Gastrocnemius medialis (tissue), 4 donors: ENCODE results near the gene CENPX. TPM values are rescaled to one million over a fixed set of nuclear protein-coding genes. Genes with fewer than 3 reads are reported as not detected.

Source experiments
- ATAC-seq, 2 donors: fragments of 150-250 bp; one replicate each; pipeline ENCODE4 v1.9.1; 2016
- DNase-seq, 2 donors: peaks; one replicate each; pipeline ENCODE4 v3.0.0-alpha.2; 2019
- H3K27ac ChIP-seq, 4 donors: fragments of 200-600 bp; sonication (generic); 1 replicate in 1 of 4; 2 replicates in 3 of 4; pipeline ENCODE4 v1.5.1; 2016 to 2018; ENCODE audit warnings: mild to moderate bottlenecking in 2 of 4, moderate library complexity in 1 of 4
- H3K27me3 ChIP-seq, 3 donors: fragments of 200-600 bp; sonication (generic) in 2 of 3; 1 replicate in 1 of 3; 2 replicates in 2 of 3; pipeline versions ENCODE4 v1.5.1 to v1.6.0; 2016 to 2019; ENCODE audit warnings: mild to moderate bottlenecking in 1 of 3, moderate library complexity in 1 of 3
- H3K36me3 ChIP-seq, 2 donors: fragments of 200-600 bp; sonication (generic) in 1 of 2; one replicate each; pipeline ENCODE4 v1.5.1; 2017 to 2018
- H3K4me1 ChIP-seq, 2 donors: fragments of 200-600 bp; sonication (generic) in 1 of 2; one replicate each; pipeline ENCODE4 v1.5.1; 2016 to 2017; ENCODE audit warnings: mild to moderate bottlenecking in 2 of 2
- H3K4me3 ChIP-seq, 4 donors: fragments of 200-600 bp; sonication (generic) in 3 of 4; 1 replicate in 1 of 4; 2 replicates in 3 of 4; pipeline ENCODE4 v1.5.1; 2016 to 2019; ENCODE audit warnings: mild to moderate bottlenecking in 2 of 4
- H3K9me3 ChIP-seq, 3 donors: fragments of 200-600 bp; sonication (generic) in 2 of 3; 1 replicate in 1 of 3; 2 replicates in 2 of 3; pipeline ENCODE4 v1.5.1; 2016 to 2019
- CTCF ChIP-seq, 5 experiments: fragments of 450-650 bp in 3 of 5; fragments of 200-600 bp in 2 of 5; sonication (generic) in 2 of 5; IDR thresholded peaks in 4 of 5; conservative IDR thresholded peaks in 1 of 5; 1 replicate in 4 of 5; 2 replicates in 1 of 5; pipeline ENCODE4 v1.5.1; 2016 to 2019; ENCODE audit warnings: antibody characterized with exemption in 5 of 5, mild to moderate bottlenecking in 3 of 5, moderate library complexity in 3 of 5
- POLR2A ChIP-seq, 2 donors: fragments of 450-650 bp; IDR thresholded peaks; one replicate each; pipeline ENCODE4 v1.6.1; 2017; ENCODE audit warnings: antibody characterized with exemption in 2 of 2, mild to moderate bottlenecking in 2 of 2, moderate library complexity in 2 of 2
- in situ Hi-C, 4 donors: fragments of 200-750 bp; cut with MboI; loops; one replicate each; pipeline versions ENCODE4 v1.15.0 to v1.8.0; 2017; ENCODE audit warnings: low sequenced_read_pairs in 4 of 4
- intact Hi-C: fragments of 100-400 bp; cut with DNase I; formaldehyde crosslinking; loops from one replicate; pipeline ENCODE4 v1.15.1; 2023; ENCODE audit warnings: low total_unique reads
- total RNA-seq, 4 donors: library from RNA; depleted of rRNA; stranded (reverse); fragments of >200 nt; gene quantifications; one replicate each; pipeline versions ENCODE4 v1.1.0 to v1.2.3, GENCODE V29; 2016

CENPX gene
- total RNA-seq, 4 donors from 2014 or later = 41.2 to 62.7 (median 57.0) TPM

- H3K4me3 ChIP-seq = peak overlapping the region in 1 of 4 donors; percentile 32
Observed at GRCh38 chr17:81990836-81991683, 31.6 kb downstream of the CENPX start.

GRCh38 chr17:81987161-81987770, 35.4 kb downstream of the CENPX start:
- Histone ChIP-seq H3K27me3 (no peaks in the 10 kb centered on the region), H3K9me3 (no peaks in the 10 kb centered on the region), H3K4me1 (peaks cover 10 to 16% of the 10 kb centered on the region in 2 donors), H3K36me3 (peaks cover 0 to 36% of the 10 kb centered on the region in 2 donors), H3K4me3 (no peak overlapping the region), H3K27ac (no peak overlapping the region)
- in situ Hi-C loops = no loop called here
- TF ChIP-seq POLR2A (IDR thresholded peaks at IDR 0.05) = no peak
- TF ChIP-seq CTCF (IDR thresholded peaks at IDR 0.05 in 4 of 5, conservative IDR thresholded peaks at IDR 0.05 in 1 of 5) = no peak
- no peak for DNase-seq
- ATAC-seq = no peak
- intact Hi-C loops = no loop called here

More at GRCh38 chr17:81990836-81991683, 31.6 kb downstream of the CENPX start:
- in situ Hi-C loops = no loop called here
- TF ChIP-seq POLR2A (IDR thresholded peaks at IDR 0.05) (no peak), CTCF (IDR thresholded peaks at IDR 0.05 in 4 of 5, conservative IDR thresholded peaks at IDR 0.05 in 1 of 5) (no peak)
- Histone ChIP-seq H3K27ac (peak overlapping the region; percentile 84 to 87 (median 86)), H3K4me1 (peaks cover 17 to 23% of the 10 kb centered on the region in 2 donors), H3K9me3 (no peaks in the 10 kb centered on the region), H3K36me3 (peaks cover 0 to 13% of the 10 kb centered on the region in 2 donors), H3K27me3 (no peaks in the 10 kb centered on the region)
- ATAC-seq = peak in 1 of 2 donors; percentile 2
- no peak for DNase-seq
- intact Hi-C loops = loop anchor here (1.0 kb wide), 1 partner anchor 32 kb away; no protein-coding TSS in a partner anchor

GRCh38 chr17:81986606-81987005, 36.1 kb downstream of the CENPX start:
- Histone ChIP-seq H3K27me3 (no peaks in the 10 kb centered on the region), H3K9me3 (no peaks in the 10 kb centered on the region), H3K36me3 (peaks cover 0 to 36% of the 10 kb centered on the region in 2 donors), H3K4me1 (peaks cover 3 to 10% of the 10 kb centered on the region in 2 donors), H3K4me3 (no peak overlapping the region), H3K27ac (no peak overlapping the region)
- DNase-seq (no peak), ATAC-seq (no peak)
- in situ Hi-C loops = no loop called here
- TF ChIP-seq CTCF (IDR thresholded peaks at IDR 0.05 in 4 of 5, conservative IDR thresholded peaks at IDR 0.05 in 1 of 5) = no peak
- no peak for TF ChIP-seq POLR2A (IDR thresholded peaks at IDR 0.05)
- intact Hi-C loops = no loop called here

- intact Hi-C loops = no loop called here
- TF ChIP-seq CTCF (IDR thresholded peaks at IDR 0.05 in 4 of 5, conservative IDR thresholded peaks at IDR 0.05 in 1 of 5) (no peak), POLR2A (IDR thresholded peaks at IDR 0.05) (no peak)
- Histone ChIP-seq H3K9me3 (no peaks in the 10 kb centered on the region), H3K36me3 (peaks cover 0 to 41% of the 10 kb centered on the region in 2 donors), H3K4me3 (no peak overlapping the region), H3K27me3 (no peaks in the 10 kb centered on the region), H3K4me1 (no peaks in the 10 kb centered on the region), H3K27ac (no peak overlapping the region)
- in situ Hi-C loops = no loop called here
- ATAC-seq (no peak), DNase-seq (no peak)
Observed at GRCh38 chr17:81984773-81985410, 37.8 kb downstream of the CENPX start.
